NT2/D1 (cell line): Measurements from ENCODE around the gene HAPLN2.

Experiments used
- YY1 ChIP-seq: IDR thresholded peaks from 2 replicates; pipeline ENCODE4 v1.6.1; 2011; ENCODE audit not compliant: insufficient read length, insufficient read depth
- ZNF274 ChIP-seq: IDR thresholded peaks from 2 replicates; pipeline ENCODE4 v1.6.1; 2011; ENCODE audit warnings: mild to moderate bottlenecking, low read depth, low read length

- TF ChIP-seq ZNF274 (no peak), YY1 (no peak)
Observed at GRCh38 chr1:156601892-156602291, 17.3 kb upstream of the HAPLN2 start.
